HG02642 (cell line): Measurements from ENCODE around the gene FUS.
A peak's percentile ranks its signal among the peaks of the same experiment; 100 is the strongest.

Experiments
- ATAC-seq: cut with Tn5 transposase; IDR thresholded peaks from one replicate; pipeline ENCODE4 v1.9.1; 2021; ENCODE audit warnings: mild to moderate bottlenecking; ENCODE audit not compliant: unreplicated experiment, poor library complexity

Gene FUS

DNA sequence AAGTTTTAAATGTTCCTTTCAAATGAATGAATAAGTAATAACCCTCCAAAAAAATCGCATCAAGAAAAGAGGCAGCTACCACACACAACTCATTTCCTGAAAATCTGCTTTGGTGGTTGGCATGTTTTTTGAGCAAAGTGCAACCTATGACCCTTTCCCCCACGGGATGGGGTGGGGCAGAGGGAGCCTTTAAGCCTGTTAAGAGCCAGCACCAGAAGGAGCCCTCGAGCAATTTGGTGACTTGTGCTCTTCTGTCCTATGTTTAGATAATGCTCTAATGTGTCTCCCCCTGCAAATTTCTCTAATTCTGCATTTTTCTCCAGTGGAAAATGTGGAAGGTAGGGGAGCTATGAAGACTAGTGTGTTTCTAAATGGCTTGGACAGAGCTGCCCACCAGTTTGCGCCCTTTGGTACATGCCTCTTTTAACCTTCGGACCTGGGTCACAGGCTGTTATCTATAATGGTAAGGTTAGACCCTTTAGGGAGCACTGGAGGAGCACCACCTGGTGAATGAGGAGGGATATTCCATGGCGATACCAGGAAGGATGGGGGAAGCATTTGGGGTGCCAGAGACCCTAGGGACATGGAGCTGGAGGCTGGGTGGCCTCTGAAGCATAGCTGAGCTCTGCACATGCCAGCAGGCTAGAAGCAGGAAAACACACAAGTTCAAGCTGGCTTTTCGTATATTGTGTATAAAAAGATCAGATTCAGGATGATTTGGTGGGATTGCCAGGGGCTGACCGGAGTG is 21.1 kb downstream of the FUS start:
- no peak for ATAC-seq

DNA sequence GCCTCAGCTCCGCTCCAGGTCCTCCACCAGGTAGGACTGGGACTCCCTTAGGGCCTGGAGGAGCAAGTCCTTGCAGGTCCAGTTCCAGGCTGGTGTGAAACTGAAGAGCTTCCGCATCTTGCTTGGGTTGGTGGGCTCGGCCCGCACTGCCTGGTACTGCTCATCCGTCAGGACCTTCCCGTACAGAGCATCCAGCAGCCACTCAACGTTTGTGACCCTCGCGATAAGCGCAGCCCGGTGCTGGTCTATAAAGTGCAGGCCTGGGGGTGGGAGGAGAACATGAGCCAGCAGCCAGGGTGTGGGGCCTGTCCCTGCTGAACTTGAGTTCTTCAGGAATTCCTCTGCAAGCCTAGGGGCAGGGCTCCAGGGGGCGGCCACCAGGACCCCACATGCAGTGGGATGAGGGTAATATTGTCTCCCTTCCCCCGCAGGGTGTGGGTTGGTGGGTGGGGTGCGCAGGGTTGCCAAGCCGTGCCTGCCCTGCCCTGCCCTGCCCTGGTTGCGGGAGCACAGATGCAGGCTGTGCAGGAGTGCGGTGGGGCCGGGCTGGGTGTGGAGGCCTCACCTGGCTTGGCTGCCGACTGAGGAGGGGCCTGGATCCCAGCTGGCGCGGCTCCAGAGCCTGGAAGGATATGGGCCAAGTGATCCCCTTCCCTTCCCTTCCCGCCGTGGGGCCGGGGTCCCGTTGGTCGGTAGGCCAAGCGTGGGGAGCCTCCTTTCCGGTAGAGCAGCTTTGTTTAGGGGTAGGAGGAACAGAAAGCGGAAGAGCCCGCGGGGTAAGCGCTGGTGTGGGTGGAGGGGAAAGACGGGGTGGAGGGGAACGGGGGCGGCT is 21.9 kb downstream of the FUS start:
- peak; percentile 61 for ATAC-seq

DNA sequence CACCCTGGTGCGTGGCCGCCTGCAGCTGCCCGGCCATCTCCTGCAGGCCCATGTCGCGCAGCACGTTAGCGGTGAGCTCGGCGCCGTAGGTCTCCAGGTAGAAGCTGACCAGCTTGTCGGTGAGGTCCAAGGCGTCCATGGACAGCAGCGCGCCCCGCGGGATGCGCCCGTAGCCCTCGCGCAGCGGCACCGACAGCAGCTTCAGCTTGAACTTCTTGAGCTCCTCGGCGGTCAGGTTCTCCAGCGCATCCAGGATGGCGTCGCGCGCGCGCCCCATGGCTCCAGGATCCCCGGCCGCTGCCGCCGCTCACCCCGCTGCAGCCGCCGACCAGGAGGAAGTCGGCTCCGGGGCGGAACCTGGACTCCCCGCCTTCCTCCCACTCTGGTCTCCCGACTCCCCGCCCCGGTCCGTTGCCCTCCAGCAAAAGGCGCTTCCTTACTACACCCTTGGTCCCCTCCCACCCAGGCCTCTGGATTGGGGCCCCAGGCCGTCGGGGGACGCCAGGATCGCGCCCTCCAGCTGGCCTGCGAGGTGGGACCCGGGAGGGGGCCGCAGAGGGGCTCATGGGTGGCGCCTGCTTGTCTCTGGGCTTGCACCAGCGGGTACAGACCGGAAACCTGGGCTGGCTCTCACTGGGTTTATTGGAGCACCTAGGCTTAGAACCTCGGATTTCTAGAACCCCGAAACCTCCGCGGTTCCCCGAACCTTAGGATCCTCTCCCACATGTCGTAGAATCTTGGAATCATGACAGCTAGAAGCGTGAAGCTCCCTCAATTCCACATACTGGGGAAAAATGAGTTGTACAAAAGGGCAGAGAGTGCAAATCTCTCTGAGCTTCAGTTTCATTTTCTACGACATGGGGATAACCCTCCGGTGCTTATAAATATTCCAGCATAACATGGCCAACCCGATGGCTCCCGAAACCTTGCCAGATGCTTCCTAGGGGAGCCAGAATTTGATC is 22.8 kb downstream of the FUS start, which contains the start of gene PYCARD:
PYCARD (minus strand) TSS at position 347 of the 962 bp plus-strand sequence; CDS start at position 277, 70 bp downstream.
- peak; percentile 41 for ATAC-seq

DNA sequence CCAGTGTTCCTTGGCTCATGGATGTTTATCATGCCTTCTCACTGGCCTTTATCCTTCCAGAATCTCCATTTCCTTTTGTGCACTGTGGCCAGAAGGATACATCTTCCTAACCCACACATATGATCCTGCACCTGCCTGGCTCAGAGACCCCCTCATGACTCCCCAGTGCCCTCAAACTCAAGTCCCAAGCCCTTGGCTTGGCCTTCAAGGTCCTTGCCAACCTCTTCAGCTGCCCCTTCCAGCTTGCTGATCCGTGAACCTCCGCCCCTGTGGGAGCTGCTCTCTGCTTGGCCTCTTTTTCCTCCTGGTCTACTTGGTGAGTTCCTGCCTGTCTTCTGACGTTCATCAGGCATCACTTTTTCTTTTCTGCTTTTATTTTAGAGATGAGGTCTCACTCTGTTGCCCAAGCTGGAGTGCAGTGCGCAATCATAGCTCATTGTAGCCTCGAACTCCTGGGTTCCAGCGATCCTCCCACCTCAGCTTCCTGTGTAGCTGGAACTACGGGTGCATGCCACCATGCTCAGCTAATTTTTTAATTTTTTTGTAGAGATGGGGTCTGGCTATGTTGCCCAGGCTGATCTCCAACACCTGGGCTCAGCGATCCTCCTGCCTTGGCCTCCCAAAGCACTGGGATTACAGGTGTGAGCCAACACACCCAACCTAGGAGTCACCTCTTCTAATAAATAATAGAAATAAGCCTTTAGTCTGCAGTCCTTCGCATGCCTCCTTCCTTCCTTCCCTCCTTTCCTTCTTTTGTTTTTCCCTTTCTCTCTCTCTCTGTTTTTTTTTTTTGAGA is 25.1 kb downstream of the FUS start:
- ATAC-seq: no peak

DNA sequence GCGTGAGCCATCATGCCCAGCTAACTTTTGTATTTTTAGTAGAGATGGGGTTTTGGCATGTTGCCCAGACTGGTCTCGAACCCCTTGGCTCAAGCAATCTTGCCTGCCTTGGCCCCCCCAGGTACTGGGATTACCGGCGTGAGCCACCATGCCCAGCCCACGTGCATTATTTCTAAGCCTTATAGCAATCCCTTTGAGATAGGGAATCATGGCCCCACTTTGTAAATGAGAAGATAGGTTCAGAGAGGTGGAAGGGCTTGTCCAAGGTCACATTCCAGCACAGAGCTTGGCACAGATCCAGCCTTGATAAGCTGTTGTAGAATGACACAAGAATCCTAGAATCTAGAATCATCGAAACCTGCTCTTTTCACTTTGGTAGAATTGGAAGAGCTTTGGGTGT is 26.8 kb downstream of the FUS start:
- ATAC-seq: no peak

DNA sequence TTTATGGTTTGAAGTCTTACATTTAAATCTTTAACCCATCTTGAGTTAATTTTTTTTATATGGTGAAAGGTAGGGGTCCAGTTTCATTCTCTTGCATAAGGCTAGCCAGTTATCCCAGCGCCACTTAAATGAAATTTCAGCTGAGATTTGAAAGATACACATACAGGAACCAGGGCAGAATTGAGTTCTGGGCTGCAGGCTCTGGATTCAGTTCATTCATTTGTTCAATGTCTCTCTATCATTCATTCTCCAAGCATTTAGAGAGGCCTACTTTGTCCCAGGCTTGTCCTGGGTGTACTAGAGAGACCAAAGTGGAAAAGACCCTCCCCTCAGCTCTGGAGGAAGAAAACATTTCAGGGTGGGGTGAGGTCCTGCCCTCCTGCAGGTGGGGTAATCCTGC is 33.4 kb downstream of the FUS start:
- no peak for ATAC-seq

DNA sequence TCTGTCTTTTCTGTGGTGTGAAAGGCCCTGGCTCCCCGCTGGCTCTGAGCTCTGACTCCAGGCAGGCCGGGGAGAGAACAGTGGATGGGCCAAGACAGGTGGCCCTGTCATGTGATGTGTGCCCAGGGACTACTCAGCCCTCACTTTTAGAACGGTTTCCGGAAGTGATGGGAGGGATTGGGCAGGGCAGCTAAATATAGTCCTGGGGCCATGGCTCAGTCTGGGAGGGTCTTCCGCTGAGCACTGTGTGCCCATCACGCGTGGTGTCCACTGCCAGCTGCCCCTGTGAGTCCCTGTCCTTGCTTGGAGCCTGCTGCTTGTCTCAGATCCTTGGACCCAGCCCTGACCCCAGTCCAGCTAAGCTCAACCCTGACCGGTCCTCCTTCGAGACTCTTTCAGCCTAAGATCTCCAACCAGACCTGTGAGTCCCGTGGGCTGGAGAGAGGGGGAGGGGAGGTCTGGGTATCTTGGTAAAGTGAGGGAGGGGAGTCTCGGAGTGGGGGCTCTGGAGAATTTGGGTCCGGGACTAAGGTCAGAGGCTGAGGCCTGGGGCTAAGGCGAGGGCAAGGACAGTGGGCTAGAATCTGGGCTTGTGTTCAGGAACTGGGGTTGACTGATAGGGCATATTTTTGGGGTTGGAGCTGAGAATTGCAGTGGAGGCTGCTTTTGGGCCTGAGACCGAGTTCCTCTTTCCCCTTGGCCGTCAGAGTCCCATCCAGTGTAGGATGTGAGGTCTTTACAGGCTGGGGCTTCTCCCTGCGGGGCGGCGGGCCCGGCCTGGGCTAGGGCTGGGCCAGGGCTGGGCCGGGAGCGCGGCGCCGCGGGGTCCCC is 34.2 kb downstream of the FUS start, which contains the start of gene TRIM72:
TRIM72 (plus strand) TSS at position 243 of the 831 bp plus-strand sequence. CDS start 620 bp downstream, outside the sequence.
- no peak for ATAC-seq

DNA sequence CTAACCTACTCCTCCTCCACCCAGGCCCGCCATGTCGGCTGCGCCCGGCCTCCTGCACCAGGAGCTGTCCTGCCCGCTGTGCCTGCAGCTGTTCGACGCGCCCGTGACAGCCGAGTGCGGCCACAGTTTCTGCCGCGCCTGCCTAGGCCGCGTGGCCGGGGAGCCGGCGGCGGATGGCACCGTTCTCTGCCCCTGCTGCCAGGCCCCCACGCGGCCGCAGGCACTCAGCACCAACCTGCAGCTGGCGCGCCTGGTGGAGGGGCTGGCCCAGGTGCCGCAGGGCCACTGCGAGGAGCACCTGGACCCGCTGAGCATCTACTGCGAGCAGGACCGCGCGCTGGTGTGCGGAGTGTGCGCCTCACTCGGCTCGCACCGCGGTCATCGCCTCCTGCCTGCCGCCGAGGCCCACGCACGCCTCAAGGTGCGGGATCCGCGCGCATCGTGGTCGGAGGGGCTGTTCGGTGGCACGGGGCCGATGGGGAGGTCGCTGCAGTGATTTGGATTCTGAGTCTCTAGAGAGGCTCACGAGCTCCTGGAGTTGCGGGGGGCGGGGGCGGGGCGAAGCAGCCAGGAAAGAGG is 34.9 kb downstream of the FUS start:
- ATAC-seq: no peak

DNA sequence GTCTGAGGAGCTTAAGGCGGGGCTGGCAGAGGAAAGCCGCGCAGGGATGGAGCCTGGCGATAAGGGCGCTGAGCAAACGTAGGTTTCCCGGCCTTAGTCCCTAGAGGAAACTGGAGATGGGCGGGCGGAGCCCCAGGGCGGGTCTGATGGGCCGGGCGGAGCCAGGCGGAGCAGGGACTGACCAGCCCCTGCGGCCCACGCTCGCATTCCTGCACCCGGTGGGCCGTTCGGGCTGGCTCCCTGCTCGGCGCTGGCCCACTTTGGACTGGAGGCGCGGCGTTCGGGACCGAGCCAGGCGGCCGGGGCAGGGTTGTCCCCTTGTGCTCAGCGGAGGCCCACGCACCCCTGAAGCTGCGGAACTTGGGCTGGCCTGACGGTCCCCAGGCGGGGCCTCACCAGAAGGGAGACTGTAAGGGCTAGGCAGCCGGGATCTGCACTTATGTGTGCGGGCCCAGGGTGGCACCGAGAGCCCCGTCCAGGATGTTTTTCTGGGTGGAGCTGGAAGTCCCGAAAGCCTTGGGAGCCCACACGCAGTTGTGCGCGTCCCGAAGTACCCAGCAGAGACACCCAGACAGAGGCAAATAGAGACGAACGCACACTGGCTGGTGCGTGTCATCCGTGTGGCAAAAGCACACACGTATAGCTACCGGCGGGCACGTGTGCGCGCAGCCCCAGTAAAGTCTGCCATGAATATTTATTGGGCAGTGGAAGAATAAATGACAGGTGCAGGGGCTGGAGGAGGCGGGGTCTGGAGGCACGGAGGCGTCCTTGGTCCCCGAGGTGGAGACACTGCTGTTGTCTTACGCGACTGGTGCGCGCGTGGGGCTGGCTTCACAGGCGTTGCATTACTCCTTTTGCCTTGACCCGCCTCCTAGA is 35.6 kb downstream of the FUS start:
- no peak for ATAC-seq

DNA sequence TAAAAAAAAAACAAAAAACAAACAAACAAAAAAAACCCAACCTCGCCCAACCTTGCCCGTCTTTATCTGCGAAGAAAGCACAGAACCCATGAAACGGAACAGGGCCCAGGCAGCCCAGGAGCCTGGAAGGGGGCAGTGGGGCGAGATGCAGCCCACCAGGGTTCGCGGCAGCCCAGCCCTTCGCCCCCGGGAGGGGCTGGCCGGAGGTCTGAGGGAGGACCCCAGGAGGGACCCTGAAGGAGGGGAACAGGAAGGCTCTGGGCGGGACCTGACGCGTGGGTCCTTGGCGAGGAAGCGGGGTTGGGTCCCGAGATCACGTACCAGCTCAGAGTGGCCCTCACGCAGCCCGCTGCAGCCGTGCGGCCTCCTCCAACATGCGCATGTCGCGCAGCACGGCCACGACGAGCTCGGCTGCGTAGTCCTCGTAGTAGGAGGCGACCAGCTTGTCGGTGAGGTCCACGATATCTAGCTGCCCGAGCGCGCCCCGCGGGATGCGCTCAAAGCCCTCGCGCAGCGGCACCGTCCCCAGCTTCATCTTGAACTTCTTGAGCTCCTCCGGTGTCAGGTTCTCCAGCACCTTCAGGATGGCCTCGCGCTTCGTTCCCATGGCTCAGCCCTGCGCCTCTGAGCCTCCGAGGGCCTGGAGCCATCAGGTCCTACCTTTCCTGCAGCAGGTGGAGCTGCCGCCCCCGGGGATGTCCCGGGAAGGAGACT is 36.6 kb downstream of the FUS start, which contains the start of gene PYDC1:
PYDC1 (minus strand) TSS at position 714 of the 714 bp plus-strand sequence; CDS start at position 607, 107 bp downstream.
- no peak for ATAC-seq

DNA sequence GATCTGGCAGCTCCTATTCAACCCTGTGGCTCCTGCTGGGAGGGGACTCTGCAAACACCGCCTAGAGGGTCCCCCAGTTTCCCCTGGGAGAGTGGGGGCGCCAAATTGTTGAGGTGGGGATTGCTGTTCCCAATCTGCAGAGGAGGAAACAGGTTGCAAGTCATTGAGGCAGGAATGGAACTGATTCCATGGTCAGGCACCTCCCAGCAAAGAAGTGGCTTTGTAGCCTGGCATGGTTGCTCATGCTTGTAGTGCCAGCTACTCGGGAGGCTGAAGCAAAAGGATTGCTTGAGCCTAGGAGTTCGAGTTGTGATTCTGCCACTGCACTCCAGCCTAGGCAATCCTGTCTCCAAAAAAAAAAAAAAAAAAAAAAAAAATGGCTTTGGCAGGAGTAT is 37.2 kb downstream of the FUS start:
- ATAC-seq: no peak

DNA sequence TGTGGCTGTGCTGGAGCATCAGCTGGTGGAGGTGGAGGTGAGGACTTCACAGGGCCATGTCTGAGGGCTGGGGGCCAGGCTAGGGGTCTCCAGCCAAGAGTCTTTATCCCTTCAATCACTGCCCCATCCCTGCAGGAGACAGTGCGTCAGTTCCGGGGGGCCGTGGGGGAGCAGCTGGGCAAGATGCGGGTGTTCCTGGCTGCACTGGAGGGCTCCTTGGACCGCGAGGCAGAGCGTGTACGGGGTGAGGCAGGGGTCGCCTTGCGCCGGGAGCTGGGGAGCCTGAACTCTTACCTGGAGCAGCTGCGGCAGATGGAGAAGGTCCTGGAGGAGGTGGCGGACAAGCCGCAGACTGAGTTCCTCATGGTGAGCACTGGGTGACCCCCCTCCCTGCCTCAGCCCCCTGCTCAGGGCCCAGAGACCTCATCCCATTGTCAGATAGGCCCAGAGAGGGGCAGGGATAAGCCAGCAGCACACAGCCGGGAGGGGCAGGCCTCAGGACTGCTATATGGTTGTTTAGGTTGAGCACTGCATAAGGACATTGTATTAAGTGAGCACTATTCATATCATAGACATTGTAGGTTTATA is 39.3 kb downstream of the FUS start:
- no peak for ATAC-seq

DNA sequence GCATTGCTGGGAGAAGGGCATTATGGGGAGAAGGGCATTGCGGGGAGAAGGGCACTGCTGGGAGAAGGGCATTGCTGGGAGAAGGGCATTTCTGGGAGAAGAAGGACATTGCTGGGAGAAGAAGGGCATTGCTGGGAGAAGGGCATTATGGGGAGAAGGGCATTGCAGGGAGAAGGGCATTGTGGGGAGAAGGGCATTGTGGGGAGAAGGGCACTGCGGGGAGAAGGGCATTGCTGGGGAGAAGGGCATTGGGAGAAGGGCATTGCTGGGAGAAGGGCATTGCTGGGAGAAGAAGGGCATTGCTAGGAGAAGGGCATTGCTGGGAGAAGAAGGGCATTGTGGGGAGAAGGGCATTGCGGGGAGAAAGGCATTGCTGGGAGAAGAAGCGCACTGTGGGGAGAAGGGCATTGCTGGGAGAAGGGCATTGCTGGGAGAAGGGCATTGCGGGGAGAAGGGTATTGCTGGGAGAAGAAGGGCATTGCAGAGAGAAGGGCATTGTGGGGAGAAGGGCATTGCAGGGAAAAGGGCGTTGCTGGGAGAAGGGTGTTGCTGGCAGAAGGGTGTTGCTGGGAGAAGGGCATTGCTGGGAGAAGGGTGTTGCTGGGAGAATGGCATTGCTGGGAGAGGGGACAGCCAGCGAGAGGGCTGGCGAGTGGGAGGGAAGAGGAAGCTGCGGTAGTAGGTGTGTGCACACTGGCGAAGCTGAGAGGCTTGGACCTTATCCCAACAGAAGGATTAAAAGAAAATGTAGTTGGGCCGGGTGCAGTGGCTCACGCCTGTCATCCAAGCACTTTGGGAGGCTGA is 41.6 kb downstream of the FUS start:
- ATAC-seq: no peak

DNA sequence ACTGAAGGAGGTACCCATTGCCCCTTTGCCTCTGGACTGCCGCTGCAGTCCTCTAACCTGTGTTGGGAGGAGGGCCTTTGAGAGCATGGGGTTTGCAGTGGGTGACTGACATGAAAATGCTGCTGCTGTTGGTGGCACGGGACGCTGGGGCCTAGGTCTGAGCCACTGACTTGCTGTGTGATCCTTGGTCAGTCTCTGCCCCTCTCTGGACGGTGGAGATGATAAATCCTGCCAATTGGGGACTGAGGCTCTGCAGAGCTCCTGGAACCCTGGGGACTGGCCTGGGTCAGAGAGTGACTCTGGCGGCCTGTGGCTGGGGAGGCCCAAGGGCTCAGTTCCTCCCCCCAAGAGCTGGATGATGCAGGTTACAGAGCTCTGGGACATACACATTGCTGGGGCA is 43.1 kb downstream of the FUS start:
- ATAC-seq: no peak
